Uterus (tissue), 2 donors: ENCODE data around the gene DISP3.

ENCODE experiments used
- CTCF ChIP-seq, 4 experiments: fragments of 200-600 bp in 2 of 4; fragments of 450-650 bp in 2 of 4; sonication (generic) in 2 of 4; IDR thresholded peaks; one replicate each; pipeline ENCODE4 v1.5.1; 2016 to 2019; ENCODE audit warnings: antibody characterized with exemption in 4 of 4, mild to moderate bottlenecking in 2 of 4, moderate library complexity in 1 of 4
- POLR2A ChIP-seq, 2 donors: fragments of 450-650 bp; IDR thresholded peaks; one replicate each; pipeline ENCODE4 v1.6.1; 2016; ENCODE audit warnings: antibody characterized with exemption in 2 of 2, mild to moderate bottlenecking in 1 of 2, moderate library complexity in 1 of 2

GRCh38 chr1:11514366-11514765 lies 35.4 kb downstream of the DISP3 start:
- TF ChIP-seq CTCF (IDR thresholded peaks at IDR 0.05) (no peak), POLR2A (IDR thresholded peaks at IDR 0.05) (no peak)
